GM23248 (cell line): ENCODE data around the gene STRADB.

ENCODE experiments used
- EZH2 ChIP-seq: fragments of 200-600 bp; sonication (generic); IDR thresholded peaks from 2 replicates; pipeline ENCODE4 v1.6.1; 2018; ENCODE audit warnings: antibody characterized with exemption, mild to moderate bottlenecking; ENCODE audit not compliant: insufficient read depth, poor library complexity, severe bottlenecking
- EZH2phosphoT487 ChIP-seq: fragments of 200-600 bp; sonication (generic); IDR thresholded peaks from 2 replicates; pipeline ENCODE4 v1.6.1; 2018; ENCODE audit warnings: antibody characterized with exemption, moderate library complexity, mild to moderate bottlenecking, low read depth; ENCODE audit not compliant: insufficient read depth

DNA sequence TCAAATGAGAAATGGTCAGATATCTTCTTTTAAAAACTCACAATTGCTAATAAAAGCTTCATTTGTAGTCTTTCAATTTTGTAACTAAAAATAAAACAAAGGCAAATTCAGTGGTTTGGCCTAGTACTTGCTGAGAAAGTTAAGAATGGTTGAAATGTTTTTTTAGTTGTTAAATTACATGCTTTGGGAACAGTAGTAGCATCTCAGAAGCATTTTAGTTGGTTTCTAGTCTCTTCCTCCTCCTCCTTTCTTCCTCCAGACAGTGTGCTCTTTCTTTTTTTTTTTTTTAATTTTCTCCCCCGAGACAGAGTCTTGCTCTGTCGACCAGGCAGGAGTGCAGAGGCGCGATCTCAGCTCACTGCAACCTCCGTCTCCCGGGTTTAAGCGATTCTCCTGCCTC, 10.1 kb upstream of the STRADB start:
- TF ChIP-seq EZH2, result no peak
- no peak for TF ChIP-seq EZH2phosphoT487
